Measurements from ENCODE around the gene MSRB1. TPM values are rescaled to one million over a fixed set of nuclear protein-coding genes. Genes with fewer than 3 reads are reported as not detected.
"Not testable (repeated sequence)": the region's sequence is repeated elsewhere in the genome, so short reads cannot be mapped to it uniquely, and the experiment has no call there.

MSRB1 gene
- total RNA-seq, 1 experiment from 2014 or later: 27.8 TPM

DNA sequence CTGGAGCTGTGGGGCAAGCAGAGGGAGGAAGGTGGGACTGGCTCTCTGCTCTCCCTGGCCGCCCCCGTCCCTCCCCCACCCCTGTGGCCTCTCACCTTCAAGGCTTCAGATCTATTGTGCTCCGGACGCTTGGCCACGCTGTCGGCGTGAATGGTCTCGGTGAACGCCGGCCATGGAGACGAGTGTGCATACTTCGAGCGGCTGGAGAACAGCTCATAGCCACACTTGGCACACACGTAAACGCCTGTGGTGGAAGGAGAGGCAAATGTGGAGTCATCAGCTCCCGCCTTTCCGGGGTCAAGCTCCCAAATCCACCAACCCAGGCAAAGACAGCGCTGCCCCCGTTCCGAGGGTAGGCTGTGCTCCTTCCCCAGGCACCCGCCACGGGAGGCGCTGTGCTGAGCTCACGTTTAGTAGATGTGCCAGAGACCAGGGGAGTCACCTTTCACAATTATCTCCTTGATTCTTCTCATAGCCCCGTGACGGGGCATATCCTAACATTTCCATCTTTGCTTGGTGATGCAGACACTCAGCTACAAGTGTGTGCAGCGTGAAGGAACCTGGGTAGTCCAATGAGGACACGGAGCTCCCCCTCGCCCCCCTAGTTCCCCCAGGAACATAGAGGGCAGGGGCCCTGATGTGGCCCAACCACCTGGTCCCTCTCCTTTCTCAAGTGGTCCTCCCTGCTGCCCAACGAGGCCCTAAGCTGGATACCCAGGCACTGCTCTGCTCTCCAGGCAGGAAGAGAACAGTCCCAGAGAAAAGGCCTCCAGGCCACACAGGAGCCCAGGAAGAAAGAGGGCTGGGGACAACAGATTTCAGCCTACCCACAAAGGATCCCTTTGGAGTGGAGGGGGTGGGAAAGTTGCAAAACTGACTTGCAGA, 1.6 kb downstream of the MSRB1 start:
- no peak for DNase-seq (ENCODE audit: low read depth)

GRCh38 chr16:1940273-1941161, 2.5 kb downstream of the MSRB1 start:
- no peak for DNase-seq (ENCODE audit: low read depth)

- DNase-seq (ENCODE audit: low read depth): not testable (repeated sequence)
These were observed 3.2 kb downstream of the MSRB1 start for GRCh38 chr16:1939833-1940232.

GRCh38 chr16:1938910-1939309, 4.1 kb downstream of the MSRB1 start:
- DNase-seq (ENCODE audit: low read depth): no peak

DNA sequence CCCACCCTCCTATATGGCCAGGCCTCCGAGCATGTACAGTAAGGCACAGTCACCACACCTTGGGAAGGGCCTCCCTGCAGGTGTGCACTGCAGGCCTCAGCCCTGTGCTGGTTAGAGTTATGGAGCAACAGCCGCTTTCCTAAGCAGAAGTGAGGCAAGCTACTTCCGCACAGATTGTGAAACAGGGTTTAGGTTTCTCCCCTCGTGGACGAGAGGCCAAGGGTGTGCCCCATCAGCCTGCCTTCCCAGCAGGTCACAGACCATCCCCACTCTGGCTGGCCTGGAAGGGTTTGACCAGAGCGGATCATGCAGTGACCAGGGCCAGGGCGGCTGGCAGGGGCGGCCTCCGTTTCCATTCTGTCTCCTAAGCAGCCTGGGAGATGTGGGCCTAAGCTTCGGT, 4.7 kb downstream of the MSRB1 start:
- DNase-seq (ENCODE audit: low read depth): no peak

GRCh38 chr16:1936945-1937479, 6.0 kb downstream of the MSRB1 start:
- DNase-seq (ENCODE audit: low read depth): no peak

DNA sequence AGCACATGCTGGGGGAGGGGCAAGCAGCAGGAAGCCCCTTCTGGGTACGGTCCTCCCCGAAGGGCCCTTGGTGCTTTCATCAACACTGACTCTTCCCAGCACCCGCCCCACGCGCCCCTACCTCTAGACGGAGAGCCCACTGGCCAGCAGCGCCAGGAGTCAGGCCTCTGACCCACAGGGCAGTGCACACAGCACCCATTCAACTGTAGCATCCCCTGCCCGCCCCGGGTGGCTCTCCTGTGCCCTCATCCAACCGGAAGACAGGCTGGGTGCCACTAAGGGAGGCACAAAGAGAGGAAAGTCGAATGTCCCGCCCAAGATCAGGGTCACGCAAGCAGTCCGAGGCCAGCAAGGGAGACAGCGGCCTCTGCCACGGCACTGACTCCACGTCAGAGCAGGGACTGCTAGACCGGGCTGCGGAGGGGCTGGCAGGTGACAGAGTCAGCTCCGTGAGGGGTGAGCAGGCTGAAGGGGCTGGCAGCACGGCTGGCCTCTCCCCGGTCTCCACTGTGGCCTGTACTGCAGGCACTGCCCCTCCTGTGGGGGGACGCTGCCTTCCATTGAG, 9.8 kb downstream of the MSRB1 start:
- DNase-seq (ENCODE audit: low read depth): no peak

DNA sequence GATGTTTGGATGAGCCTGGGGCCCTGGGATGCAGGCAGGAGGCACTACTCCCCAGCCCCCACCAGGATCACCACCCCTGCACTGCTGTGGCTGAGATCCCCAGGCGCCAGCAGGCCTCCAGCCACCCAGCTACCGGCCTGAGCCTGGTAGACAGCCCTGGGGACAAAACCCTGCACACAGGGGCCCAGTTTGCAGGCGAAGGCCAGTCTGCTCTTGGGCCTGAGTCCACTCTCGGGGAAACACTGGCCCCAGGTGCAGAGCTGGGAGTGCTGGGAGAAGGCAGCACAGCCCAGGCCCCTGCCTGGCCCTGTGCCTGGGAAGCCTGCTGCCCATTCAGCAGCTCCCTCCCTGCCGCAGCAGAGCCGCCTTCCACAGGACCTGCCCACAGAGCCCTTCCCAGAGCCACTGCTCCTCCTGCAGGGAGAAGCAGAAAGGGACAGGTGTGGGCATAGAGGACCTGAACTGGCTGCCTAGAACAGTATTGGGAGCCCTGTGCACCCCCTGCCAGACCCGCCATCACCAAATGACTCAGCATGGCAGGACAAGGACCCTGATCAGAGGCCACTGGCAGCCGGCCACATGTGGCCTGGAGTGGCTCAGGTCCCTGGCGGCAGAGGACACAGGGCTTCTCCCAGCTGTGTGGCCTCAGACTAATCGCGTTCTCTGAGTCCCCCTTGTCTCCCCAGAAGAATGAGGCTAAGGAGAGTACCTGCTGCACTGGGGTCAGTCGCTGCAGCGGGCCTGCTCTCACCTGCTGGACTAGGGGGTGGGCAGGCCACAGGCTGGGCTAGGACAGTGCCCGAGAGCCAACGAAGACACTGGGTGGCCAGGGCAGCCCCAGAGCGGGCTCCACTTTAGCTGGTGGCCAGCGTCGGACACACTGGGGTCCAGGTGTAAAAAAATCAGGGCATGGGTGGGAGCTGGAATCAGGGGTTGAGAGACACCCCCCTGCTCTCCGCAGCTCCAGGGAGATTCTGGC, 10.7 kb downstream of the MSRB1 start:
- peak; percentile 49 for DNase-seq (ENCODE audit: low read depth)

DNA sequence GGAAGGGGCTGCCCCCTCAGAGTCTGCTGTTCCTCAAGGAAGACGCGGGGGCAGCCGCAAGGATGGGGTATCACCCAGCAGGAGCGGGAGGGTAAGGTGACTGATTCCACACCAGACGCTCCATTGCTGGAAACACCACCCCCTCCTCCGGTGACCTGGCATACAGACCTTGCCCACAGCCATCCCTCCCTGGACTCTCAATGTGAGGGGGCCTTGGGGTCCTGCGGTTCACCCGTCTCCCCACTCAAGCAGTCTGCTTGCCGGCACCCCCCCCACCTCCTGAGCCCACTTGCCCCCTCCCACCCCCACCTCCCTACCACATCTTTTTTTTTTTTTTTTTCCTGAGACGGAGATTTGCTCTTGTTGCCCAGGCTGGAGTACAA, 12.7 kb downstream of the MSRB1 start:
- no peak for DNase-seq (ENCODE audit: low read depth)

DNA sequence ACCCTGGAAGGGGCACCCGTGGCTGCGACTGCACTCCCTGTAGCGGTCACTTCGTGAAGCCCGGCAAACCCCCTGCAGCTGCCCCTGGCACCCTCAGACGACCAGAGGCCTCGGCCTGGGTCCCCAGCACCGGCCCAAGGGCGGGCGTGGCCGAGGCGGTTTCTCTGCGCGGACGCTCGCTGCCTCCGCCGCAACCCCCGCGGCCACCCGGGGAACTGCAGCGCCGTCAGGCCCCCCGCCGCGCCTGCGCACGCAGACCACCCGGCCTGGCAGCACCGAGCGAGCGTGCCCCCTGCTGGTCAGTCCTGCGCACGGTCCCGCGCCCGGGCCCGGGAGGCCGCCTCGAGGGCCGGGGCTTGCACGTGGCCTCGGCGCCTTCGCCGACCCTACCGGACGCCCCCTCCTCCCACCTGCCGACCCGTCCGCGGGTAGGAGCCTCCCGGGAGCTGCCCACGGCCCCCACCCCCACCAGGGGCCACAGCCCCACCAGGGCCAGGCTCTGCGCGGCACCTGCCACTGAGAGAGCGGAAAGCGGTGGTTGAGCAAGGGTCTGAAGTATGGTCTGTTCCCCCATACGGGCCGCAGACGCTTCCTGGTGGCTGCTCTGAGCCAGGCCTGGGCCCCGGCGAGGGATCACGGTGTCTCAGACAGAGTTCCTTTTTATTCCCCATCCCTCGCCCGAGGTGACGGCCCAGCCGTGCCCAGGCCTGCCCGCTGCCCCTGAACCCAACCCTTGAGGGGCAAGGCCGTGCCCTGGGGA, 13.2 kb downstream of the MSRB1 start:
- DNase-seq (ENCODE audit: low read depth): peak; percentile 70

- peak; percentile 34 for DNase-seq (ENCODE audit: low read depth)
These were observed 13.9 kb downstream of the MSRB1 start for GRCh38 chr16:1929105-1929504.

GRCh38 chr16:1926271-1926670, 16.7 kb downstream of the MSRB1 start:
- no peak for DNase-seq (ENCODE audit: low read depth)

DNA sequence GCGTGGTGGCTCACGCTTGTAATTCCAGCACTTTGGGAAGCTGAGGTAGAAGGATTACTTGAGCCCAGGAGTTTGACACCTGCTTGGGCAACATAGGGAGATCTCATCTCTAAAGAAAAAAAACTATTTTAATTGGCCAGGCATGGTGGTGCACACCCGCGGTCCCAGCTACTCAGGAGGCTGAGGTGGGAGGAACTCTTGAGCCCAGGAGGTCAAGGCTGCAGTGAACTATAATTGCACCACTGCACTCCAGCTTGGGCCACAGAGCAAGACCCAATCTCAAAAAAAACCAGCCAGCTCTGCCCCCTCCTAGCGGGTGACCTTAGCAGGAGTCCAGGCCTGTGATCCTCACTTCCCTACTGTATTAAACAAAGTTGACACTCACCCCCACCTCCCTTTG, 18.9 kb downstream of the MSRB1 start:
- DNase-seq (ENCODE audit: low read depth): no peak

DNA sequence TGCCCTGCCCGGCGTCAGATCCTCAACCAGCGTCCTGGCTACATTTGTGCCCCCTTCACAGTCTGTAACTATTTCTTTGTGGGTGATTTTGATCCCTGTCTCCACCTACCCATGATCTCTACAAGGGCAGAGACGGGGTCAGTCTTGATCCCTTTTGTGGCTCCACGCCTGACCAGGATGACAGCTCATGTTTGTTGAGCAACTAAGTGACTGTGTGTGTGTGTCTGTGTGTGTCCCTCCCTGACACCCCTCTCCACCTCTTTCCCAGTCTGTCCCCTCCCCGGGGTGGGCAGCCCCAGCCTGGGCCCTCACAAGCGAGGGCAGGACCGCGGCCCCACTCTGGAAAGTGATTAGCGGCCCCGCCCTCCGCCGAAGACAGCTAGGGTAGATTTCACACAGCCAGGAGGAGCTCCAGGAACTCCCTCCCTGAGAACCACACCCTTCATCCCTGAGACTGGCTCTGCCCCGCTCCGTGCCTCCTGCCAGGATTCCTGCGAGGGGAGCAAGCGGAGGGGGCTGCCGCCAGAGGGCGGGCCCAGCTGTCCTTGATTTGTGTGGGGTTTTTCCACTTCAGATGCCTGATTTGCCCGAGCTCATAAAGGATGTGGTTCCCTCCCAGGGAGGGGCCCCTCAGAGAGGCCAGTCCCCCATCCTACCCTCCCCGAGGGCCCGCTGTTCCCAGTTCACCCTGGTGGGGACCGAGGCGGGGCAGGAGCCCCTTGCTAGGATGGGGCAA, 19.5 kb downstream of the MSRB1 start:
- peak; percentile 46 for DNase-seq (ENCODE audit: low read depth)

GRCh38 chr16:1922357-1922756, 20.6 kb downstream of the MSRB1 start:
- DNase-seq (ENCODE audit: low read depth): no peak

DNA sequence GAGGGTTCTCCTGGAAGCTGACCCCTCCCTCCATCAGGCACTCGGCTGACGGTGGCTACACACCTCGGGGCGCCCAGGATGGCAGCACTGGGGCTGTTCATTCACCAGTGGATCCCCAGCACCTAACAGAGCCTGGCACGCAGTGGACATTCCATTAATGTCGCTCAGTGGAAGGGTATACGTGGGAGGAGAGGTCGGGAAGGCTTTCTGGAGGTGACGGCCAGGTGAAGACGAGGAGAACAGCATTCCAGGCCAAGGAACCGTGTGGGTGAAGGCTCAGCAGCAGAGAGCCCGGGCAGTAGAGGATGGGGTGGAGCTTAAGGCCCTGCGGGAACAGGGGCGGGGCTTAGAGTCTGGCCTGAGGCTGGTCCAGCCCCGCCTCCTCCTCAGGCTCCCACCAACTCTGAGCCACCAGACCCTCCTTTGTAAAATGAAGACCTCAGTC, 22.2 kb downstream of the MSRB1 start:
- DNase-seq (ENCODE audit: low read depth): no peak

DNA sequence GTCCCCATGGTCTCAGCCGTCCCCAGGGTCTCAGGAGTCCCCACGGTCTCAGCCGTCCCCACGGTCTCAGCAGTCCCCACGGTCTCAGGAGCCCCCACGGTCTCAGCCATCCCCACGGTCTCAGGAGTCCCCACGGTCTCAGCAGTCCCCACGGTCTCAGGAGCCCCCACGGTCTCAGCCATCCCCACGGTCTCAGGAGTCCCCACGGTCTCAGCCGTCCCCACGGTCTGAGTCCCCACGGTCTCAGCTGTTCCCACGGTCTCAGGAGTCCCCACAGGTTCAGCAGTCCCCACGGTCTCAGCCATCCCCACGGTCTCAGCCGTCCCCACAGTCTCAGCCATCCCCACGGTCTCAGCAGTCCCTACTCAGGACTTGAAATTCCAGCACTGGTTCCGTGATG, 22.9 kb downstream of the MSRB1 start:
- not testable (repeated sequence) for DNase-seq (ENCODE audit: low read depth)

DNA sequence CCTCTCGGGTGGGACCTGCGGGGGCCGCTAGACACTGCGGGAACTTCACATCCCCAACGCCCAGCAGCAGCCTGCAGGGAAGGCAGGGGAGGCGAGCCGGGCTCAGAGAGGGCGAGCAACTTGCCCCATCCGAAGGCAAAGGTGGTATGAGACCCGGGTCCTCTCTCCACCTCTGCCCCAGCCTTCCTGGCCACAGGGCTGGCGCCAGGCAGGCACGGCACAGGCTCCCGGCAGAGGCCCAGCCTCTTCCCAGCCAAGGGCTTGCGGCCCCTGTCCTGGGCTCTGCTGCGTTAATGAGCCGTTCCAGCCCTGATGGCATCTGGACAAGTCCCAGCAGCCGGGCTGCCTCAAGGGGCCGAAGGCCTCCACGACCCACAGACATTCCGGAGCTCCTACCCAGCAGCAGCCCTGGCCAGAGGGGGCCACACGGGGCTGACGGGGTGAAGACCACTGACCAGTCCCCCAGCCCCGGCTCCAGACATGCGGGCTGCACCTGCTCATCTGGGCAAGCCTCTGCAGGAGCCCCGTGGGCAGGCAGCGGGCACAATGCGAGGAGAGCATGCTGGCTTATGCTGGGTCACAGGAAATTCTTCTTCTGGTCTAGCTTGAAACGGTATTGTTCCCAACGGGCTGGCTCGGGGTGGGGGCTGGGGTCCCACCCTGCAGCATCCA, 23.5 kb downstream of the MSRB1 start:
- no peak for DNase-seq (ENCODE audit: low read depth)
